ENCODE results near the gene CUL9. TPM values are rescaled to one million over a fixed set of nuclear protein-coding genes. Genes with fewer than 3 reads are reported as not detected.

Gene CUL9
- total RNA-seq, 1 experiment from 2014 or later: 15.2 TPM

DNA sequence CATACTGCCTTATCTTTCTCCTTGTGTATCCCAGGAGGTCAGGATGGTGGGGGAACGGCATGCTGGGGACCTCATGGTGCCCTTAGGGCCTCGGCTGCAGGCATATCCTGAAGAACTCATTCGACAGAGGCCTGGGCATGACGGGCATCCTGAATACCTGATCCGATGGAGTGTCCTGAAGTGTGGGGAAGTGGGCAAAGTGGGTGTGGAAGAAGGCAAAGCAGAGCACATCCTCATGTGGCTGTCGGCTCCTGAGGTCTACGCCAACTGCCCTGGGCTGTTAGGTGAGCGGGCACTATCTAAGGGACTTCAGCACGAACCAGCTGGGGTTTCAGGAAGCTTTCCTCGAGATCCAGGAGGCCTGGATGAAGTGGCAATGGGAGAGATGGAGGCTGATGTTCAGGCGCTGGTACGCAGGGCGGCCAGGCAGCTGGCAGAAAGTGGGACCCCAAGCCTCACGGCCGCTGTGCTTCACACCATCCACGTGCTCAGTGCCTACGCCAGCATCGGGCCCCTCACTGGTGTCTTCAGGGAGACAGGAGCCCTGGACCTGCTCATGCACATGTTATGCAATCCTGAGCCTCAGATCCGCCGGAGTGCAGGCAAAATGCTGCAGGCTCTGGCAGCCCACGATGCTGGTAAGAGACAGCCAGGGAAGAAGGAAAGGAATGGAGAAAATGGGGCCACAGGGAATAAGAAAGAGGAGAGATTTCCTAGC is 2.4 kb downstream of the CUL9 start:
- Mint-ChIP-seq H3K9me3 (no peaks in the 10 kb centered on the region), H3K27ac (no peak overlapping the region), H3K27me3 (ENCODE audit: low read depth) (no peaks in the 10 kb centered on the region), H3K4me1 (peaks cover 21% of the 10 kb centered on the region in 2 experiments), H3K36me3 (ENCODE audit: insufficient read depth in 1 of 3, low read depth in 3 of 3) (peaks cover 4 to 24% (median 23%) of the 10 kb centered on the region in 3 experiments; a peak in 5 of 7 replicates), H3K4me3 (0 out of 5 replicates have a peak overlapping the region, but pooled peaks of 1 of the 2 experiments have one; percentile 10)
- H2BK5ac ChIP-seq (ENCODE audit: insufficient read length, low read length): no peak overlapping the region
- H3K9ac ChIP-seq (ENCODE audit: extremely low read depth, insufficient read length, low read length): no peak overlapping the region
- H4K91ac ChIP-seq (ENCODE audit: insufficient read length, low read depth, low read length): no peak overlapping the region
- H2BK20ac ChIP-seq (ENCODE audit: low read depth, low read length, poor library complexity, severe bottlenecking): no peak overlapping the region
- H3K4ac ChIP-seq (ENCODE audit: low read depth, low read length): no peak overlapping the region
- no peak overlapping the region for H3K27ac ChIP-seq (ENCODE audit: insufficient read length, low read depth, low read length)
- no peak overlapping the region for H2BK12ac ChIP-seq (ENCODE audit: insufficient read length, low read depth, low read length)
- H3K79me2 ChIP-seq (ENCODE audit: insufficient read depth, low read length): no peaks in the 10 kb centered on the region
- H3T11ph ChIP-seq (ENCODE audit: low read length): no peak overlapping the region
- H3K14ac ChIP-seq (ENCODE audit: insufficient read depth, low read length): no peak overlapping the region
- H4K20me1 ChIP-seq (ENCODE audit: control insufficient read depth, insufficient read depth, insufficient read length): no peaks in the 10 kb centered on the region
- H3K4me2 ChIP-seq (ENCODE audit: insufficient read depth, insufficient read length, low read length): no peak overlapping the region
- no CpG with 5 or more reads among the region's 21 CpGs for WGBS (ENCODE audit: extremely low coverage, insufficient read length, low lambda C conversion rate)
- no peak overlapping the region for H4K8ac ChIP-seq (replicated peaks; ENCODE audit: insufficient read length, low read depth, low read length)
- no peak for DNase-seq
- H2AFZ ChIP-seq (ENCODE audit: low read length): no peak overlapping the region
- TF ChIP-seq, protein P1, sequence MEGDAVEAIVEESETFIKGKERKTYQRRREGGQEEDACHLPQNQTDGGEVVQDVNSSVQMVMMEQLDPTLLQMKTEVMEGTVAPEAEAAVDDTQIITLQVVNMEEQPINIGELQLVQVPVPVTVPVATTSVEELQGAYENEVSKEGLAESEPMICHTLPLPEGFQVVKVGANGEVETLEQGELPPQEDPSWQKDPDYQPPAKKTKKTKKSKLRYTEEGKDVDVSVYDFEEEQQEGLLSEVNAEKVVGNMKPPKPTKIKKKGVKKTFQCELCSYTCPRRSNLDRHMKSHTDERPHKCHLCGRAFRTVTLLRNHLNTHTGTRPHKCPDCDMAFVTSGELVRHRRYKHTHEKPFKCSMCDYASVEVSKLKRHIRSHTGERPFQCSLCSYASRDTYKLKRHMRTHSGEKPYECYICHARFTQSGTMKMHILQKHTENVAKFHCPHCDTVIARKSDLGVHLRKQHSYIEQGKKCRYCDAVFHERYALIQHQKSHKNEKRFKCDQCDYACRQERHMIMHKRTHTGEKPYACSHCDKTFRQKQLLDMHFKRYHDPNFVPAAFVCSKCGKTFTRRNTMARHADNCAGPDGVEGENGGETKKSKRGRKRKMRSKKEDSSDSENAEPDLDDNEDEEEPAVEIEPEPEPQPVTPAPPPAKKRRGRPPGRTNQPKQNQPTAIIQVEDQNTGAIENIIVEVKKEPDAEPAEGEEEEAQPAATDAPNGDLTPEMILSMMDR (conservative IDR thresholded peaks at IDR 0.05): no peak
- no peaks in the 10 kb centered on the region for H3K9me3 ChIP-seq (ENCODE audit: control insufficient read depth, low read depth, low read length)
- no peaks in the 10 kb centered on the region for H3K4me1 ChIP-seq (ENCODE audit: insufficient read depth, low read length)
- no peak overlapping the region for H2BK120ac ChIP-seq (ENCODE audit: low read depth, low read length, poor library complexity, severe bottlenecking)
- H3K23me2 ChIP-seq (ENCODE audit: insufficient read length, low read depth, low read length, poor library complexity, severe bottlenecking): peaks cover 6% of the 10 kb centered on the region
- H2BK15ac ChIP-seq (ENCODE audit: low read depth, low read length): no peak overlapping the region
- H3K56ac ChIP-seq (ENCODE audit: insufficient read length, low read depth, low read length): no peak overlapping the region
- no peak overlapping the region for H3K23ac ChIP-seq (ENCODE audit: insufficient read length, low read depth, low read length)
- H2AK5ac ChIP-seq (ENCODE audit: insufficient read length, low read length): no peak overlapping the region
- H3K27me3 ChIP-seq (ENCODE audit: insufficient read depth, low read length): no peaks in the 10 kb centered on the region
- no peak overlapping the region for H3K18ac ChIP-seq (ENCODE audit: insufficient read length, low read depth, low read length)
- H4K5ac ChIP-seq (ENCODE audit: insufficient read length, low read depth, low read length): no peak overlapping the region
- no peaks in the 10 kb centered on the region for H3K79me1 ChIP-seq (ENCODE audit: insufficient read depth, low read depth, low read length, poor library complexity, severe bottlenecking)
